ENCODE results near the gene OAF. TPM values are rescaled to one million over a fixed set of nuclear protein-coding genes. Genes with fewer than 3 reads are reported as not detected.

The OAF gene
- total RNA-seq, 1 donor from 2014 or later, result 216 TPM

DNA sequence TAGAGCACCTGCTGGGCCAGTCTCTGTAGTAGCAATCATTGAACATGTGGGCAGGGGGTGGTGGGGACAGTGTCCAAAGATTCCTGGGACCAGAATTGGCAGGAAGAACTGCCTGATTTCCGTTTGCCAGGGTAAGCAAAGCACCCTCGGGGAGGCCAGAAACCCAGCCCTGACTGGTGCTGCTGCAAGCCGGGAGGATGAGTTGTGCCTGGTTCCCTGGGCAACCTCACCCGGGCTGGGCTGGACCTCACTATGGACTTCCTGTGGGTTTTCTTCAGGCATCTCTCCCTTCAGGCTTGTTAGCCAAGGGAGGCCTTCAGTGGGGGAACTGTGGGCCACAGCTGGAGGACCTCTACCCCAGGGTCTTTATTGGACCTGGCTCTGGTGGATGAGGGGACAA lies 21.1 kb downstream of the OAF start:
- H3K27ac ChIP-seq, result no peak overlapping the region
- H3K9me3 ChIP-seq, result no peaks in the 10 kb centered on the region
- H3K4me1 ChIP-seq, result no peaks in the 10 kb centered on the region
- TF ChIP-seq, protein P1, sequence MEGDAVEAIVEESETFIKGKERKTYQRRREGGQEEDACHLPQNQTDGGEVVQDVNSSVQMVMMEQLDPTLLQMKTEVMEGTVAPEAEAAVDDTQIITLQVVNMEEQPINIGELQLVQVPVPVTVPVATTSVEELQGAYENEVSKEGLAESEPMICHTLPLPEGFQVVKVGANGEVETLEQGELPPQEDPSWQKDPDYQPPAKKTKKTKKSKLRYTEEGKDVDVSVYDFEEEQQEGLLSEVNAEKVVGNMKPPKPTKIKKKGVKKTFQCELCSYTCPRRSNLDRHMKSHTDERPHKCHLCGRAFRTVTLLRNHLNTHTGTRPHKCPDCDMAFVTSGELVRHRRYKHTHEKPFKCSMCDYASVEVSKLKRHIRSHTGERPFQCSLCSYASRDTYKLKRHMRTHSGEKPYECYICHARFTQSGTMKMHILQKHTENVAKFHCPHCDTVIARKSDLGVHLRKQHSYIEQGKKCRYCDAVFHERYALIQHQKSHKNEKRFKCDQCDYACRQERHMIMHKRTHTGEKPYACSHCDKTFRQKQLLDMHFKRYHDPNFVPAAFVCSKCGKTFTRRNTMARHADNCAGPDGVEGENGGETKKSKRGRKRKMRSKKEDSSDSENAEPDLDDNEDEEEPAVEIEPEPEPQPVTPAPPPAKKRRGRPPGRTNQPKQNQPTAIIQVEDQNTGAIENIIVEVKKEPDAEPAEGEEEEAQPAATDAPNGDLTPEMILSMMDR (IDR thresholded peaks at IDR 0.05), result no peak
- intact Hi-C loops (cut with DNase I), result no loop called here
- H3K4me3 ChIP-seq, result no peak overlapping the region
- no peaks in the 10 kb centered on the region for H3K36me3 ChIP-seq
- no peaks in the 10 kb centered on the region for H3K27me3 ChIP-seq
- DNase-seq (ENCODE audit: low spot score in 2 of 2), result no peak

DNA sequence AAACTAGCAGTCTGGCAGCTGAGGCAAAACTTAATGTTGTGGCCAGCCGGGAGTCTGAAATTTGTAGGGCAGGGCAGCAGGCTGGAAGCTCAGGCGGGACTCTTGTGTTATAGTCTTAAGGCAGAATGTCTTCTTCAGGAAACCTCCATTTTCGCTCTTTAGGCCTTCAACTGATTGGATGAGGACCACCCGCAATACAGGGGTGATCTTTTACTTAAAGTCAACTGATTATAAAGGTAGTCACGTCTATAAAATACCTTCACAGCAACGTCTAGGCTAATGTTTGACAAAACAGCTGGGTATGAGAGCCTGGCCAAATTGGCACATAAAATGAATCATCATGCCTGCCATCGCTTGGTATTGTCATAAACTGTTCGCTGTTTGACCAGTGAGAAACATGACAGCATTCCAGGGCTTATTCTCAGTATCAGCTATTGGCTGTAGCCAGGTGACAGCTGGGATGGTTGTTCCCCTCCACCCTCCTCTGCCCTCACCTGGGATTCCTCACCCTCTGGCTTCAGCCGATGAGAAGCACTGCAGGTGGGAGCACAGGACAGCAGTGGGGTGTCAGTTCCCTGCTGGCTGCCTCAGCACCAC lies 22.5 kb downstream of the OAF start:
- Histone ChIP-seq H3K4me1 (no peaks in the 10 kb centered on the region), H3K9me3 (no peaks in the 10 kb centered on the region), H3K36me3 (no peaks in the 10 kb centered on the region), H3K27ac (no peak overlapping the region), H3K4me3 (no peak overlapping the region), H3K27me3 (no peaks in the 10 kb centered on the region)
- intact Hi-C loops (cut with DNase I), result no loop called here
- TF ChIP-seq, protein P1 (IDR thresholded peaks at IDR 0.05), result no peak
- no peak for DNase-seq (ENCODE audit: low spot score in 2 of 2)

DNA sequence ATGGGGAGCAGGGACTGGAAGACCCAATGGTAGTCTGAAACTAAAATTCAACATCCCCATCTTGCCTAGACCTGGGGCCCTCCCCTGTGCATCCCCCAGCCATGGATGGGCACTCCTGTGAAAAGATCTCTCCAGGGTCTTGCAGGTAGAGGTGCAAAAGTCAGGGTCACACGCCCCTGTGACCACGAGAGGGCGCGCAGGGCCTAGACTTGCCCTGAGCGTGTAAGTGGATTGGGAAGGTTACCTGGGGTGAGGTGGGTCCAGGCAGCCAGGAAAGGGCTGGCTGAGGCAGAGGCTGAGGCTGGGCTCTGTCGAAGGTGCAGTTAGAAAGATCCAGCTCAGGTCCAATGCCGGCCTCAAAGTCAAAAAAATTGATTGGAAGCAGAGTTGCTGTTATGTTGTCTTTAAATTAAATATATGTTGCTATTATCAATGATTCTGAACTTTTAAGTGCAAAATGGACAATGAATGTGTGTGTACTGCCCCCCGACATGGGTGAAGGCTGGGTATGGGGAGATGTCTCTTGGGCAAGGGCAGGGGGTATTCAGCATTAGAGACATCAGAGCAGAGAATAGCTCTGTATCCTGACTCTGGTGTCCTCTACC lies 24.3 kb downstream of the OAF start:
- Histone ChIP-seq H3K36me3 (no peaks in the 10 kb centered on the region), H3K4me3 (no peak overlapping the region), H3K4me1 (no peaks in the 10 kb centered on the region), H3K27me3 (peaks cover 4% of the 10 kb centered on the region), H3K9me3 (no peaks in the 10 kb centered on the region), H3K27ac (no peak overlapping the region)
- DNase-seq (ENCODE audit: low spot score in 2 of 2), result peak in 1 of 2 donors; percentile 75
- intact Hi-C loops (cut with DNase I), result loop anchor here (1.0 kb wide), 1 partner anchor 65 kb away; no protein-coding TSS in a partner anchor
- TF ChIP-seq, protein P1 (IDR thresholded peaks at IDR 0.05), result peak; percentile 60 to 83 (median 64)

DNA sequence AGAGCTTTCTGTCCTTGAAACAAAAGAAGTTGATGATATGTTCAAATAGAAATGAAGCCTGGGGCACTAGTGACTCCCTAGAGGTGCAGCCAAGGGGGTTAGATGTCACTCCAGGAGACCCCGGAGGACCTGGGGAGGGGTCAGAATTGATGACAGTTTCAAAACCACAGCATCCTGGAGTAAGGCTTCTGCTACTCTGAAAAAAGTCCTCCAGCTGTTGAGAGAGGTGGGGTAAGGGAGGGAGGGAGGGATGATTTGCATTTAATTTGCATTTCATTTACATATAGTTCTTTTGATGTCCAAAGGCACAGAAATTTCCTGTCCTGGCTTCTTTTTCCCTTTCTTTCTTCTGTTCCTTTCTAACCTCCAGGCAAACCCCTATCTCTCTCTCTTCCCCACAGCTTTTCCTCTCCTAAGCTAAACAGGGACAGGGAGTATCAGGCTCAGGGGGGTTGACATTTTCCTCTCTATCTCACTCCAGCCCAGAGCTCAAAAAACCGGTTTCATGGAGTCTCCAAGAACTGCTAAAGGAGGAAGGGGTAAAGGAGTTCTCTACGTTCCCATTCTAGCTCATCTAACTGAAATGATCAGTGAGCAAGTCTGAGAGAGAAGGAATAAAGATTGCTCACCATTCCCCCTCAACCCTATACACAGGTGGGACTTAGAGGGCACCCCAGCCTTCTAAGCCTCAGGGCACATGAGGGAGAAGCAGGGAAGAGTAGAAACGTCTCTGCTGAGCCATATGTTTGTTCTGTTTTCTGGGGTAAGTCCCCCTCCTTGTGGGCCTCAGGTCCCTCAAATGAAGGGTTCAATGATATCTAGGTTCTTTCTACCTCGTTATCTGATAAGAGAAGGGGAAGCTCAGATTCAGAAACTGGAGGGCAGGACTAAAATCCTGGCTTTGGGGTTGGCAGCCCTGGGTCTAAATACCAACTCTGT lies 25.6 kb downstream of the OAF start:
- TF ChIP-seq, protein P1 (IDR thresholded peaks at IDR 0.05), result no peak
- intact Hi-C loops (cut with DNase I), result no loop called here
- no peaks in the 10 kb centered on the region for H3K36me3 ChIP-seq
- peaks cover 12% of the 10 kb centered on the region for H3K27me3 ChIP-seq
- no peaks in the 10 kb centered on the region for H3K9me3 ChIP-seq
- H3K27ac ChIP-seq, result no peak overlapping the region
- DNase-seq (ENCODE audit: low spot score in 2 of 2), result no peak
- no peaks in the 10 kb centered on the region for H3K4me1 ChIP-seq
- no peak overlapping the region for H3K4me3 ChIP-seq

DNA sequence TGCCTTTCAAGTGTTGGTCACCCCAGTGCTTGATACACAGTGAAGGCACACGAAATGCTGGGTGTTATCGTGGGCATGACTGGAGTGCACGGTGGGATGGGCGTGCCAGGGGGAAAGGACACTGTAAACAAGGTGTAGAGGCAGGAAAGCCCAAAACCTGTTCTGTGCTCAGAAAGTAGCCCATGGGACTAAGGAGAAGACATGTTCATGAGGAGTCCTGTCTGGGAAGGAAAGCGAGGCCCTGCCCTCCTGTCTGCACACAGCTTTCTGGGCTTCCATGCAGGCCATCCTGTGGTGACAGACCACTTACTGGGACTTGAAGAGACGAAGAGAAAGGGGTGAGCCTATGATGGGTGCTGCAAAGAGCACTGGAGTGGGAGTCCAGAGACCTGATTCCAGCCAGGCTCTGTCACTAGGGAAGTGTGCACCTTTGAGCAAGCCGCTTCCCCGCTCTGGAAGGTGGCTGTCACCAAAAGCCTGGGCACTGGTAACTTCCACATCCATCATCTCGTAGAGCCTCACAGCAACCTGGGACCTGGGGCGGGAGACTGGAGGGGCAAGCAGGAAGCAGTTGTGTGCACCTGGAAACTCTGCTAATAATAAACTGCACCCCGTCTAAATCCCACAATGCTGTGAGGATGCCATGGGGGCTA lies 28.3 kb downstream of the OAF start:
- Histone ChIP-seq H3K4me3 (no peak overlapping the region), H3K9me3 (no peaks in the 10 kb centered on the region), H3K27me3 (peaks cover 12% of the 10 kb centered on the region), H3K36me3 (no peaks in the 10 kb centered on the region), H3K4me1 (no peaks in the 10 kb centered on the region), H3K27ac (no peak overlapping the region)
- intact Hi-C loops (cut with DNase I), result no loop called here
- DNase-seq (ENCODE audit: low spot score in 2 of 2), result no peak
- TF ChIP-seq, protein P1 (IDR thresholded peaks at IDR 0.05), result no peak

Measured in ascending aorta (tissue), 2 donors.